Psoas muscle (tissue), 8 donors: Measurements from ENCODE around the gene GNB3. TPM values are rescaled to one million over a fixed set of nuclear protein-coding genes. Genes with fewer than 3 reads are reported as not detected.
"Not testable (repeated sequence)": the region's sequence is repeated elsewhere in the genome, so short reads cannot be mapped to it uniquely, and the experiment has no call there.

ENCODE experiments used
- ATAC-seq, 4 donors: fragments of 200-7000 bp; cut with Tn5 transposase; one replicate each; pipeline ENCODE4 v1.9.1; 2020; ENCODE audit warnings: moderate library complexity in 3 of 4, mild to moderate bottlenecking in 2 of 4
- DNase-seq, 2 donors: peaks; one replicate each; pipeline ENCODE4 v3.0.0-alpha.2; 2020
- H3K27ac ChIP-seq: fragments of 200-600 bp; one replicate; pipeline ENCODE4 v1.8.0; 2022
- H3K27me3 ChIP-seq, 3 donors: fragments of 200-600 bp in 1 of 3; one replicate each; pipeline versions ENCODE4 v1.6.1 to v1.8.0; 2013 to 2022; ENCODE audit warnings: low read length in 2 of 3, mild to moderate bottlenecking in 2 of 3, moderate library complexity in 1 of 3; ENCODE audit not compliant: insufficient read depth in 3 of 3
- H3K36me3 ChIP-seq, 2 donors: fragments of 200-600 bp in 1 of 2; one replicate each; pipeline versions ENCODE4 v1.6.1 to v1.8.0; 2013 to 2022; ENCODE audit warnings: low read depth in 1 of 2, mild to moderate bottlenecking in 1 of 2, moderate library complexity in 1 of 2; ENCODE audit not compliant: insufficient read depth in 1 of 2
- H3K4me1 ChIP-seq: fragments of 200-600 bp; one replicate; pipeline ENCODE4 v1.8.0; 2022
- H3K4me3 ChIP-seq: fragments of 200-600 bp; one replicate; pipeline ENCODE4 v1.8.0; 2022; ENCODE audit warnings: mild to moderate bottlenecking
- H3K9me3 ChIP-seq: fragments of 200-600 bp; one replicate; pipeline ENCODE4 v1.8.0; 2022
- WGBS, 3 donors: extraction: QIAGEN DNeasy Blood & Tissue Kit; methylation state at CpG; one replicate each; pipeline versions ENCODE4 v1.1.6 to v1.1.7; 2013; 5-methylcytosine and 5-hydroxymethylcytosine counted together
- intact Hi-C, 2 donors: fragments of 100-400 bp; cut with DNase I; formaldehyde crosslinking; loops; one replicate each; pipeline versions ENCODE4 v1.11.0 to v1.14.2; 2022
- polyA plus RNA-seq, 3 donors: library from polyadenylated mRNA; stranded (reverse); fragments of 200-250 nt; gene quantifications; one replicate each; pipeline ENCODE4 v1.2.3, GENCODE V29; 2013
- total RNA-seq, 4 donors: library from RNA; stranded (reverse); fragmentation: NEBNext Ultra II Directional in 2 of 4; extraction: Animal tissue kit (Norgen Biotek cat#: 25700) in 2 of 4; gene quantifications; one replicate each; pipeline versions ENCODE4 v1.2.1 to v1.2.4, GENCODE V29; 2021 to 2023
- TF ChIP-seq, protein P1 (sequence below): fragments of 200-600 bp; IDR thresholded peaks from one replicate; pipeline ENCODE4 v1.8.0; 2022; ENCODE audit warnings: antibody characterized with exemption
- donor health status: healthy with polysubstance abuse.
- donor health status: DM: no; HTN: no; CAD: no; lungs with moderate emphysema.
- donor health status: Bipolar disorder and iron deficiency.
- donor health status: healthy.
- donor health status: DM: yes; HTN: yes; CAD: no.
- donor health status: DM: no; HTN: no; CAD: no.
- donor health status: DM: no; HTN: no; CAD: no.
- donor health status: DM: yes; HTN: yes; CAD: no.

Gene GNB3
- total and polyA plus RNA-seq, 7 donors, result 0.13 to 0.69 (median 0.30) TPM

DNA sequence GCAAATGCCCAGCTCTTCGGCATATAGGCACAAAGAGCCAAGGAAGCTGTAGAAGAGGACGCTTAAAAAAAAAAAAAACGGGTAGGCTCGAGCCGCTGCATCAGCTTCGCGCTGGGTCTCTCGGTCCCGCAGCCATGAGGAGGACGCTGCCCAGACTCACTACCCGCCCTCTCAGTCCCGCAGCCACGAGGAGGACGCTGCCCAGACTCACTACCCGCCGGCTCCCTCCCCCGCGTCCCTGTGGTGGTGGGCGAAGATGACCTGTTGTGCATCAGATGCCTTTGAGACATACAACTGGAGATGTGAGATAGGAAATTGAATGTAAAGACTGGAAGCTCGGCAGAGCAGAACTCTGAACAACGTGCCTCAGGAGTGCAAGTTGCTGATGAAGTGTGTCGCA lies 43.8 kb downstream of the GNB3 start:
- 72 to 79% (median 75%) methylated on average over 21 to 22 of the region's 22 CpGs for WGBS, 3 donors
- no peaks in the 10 kb centered on the region for H3K9me3 ChIP-seq
- no peaks in the 10 kb centered on the region for H3K4me1 ChIP-seq
- ATAC-seq, result no peak
- H3K27ac ChIP-seq, result no peak overlapping the region
- intact Hi-C loops, result no loop called here
- no peaks in the 10 kb centered on the region for H3K27me3 ChIP-seq
- DNase-seq, result no peak
- H3K36me3 ChIP-seq, result peaks cover 0 to 20% of the 10 kb centered on the region in 2 donors
- no peak overlapping the region for H3K4me3 ChIP-seq
- TF ChIP-seq, protein P1, sequence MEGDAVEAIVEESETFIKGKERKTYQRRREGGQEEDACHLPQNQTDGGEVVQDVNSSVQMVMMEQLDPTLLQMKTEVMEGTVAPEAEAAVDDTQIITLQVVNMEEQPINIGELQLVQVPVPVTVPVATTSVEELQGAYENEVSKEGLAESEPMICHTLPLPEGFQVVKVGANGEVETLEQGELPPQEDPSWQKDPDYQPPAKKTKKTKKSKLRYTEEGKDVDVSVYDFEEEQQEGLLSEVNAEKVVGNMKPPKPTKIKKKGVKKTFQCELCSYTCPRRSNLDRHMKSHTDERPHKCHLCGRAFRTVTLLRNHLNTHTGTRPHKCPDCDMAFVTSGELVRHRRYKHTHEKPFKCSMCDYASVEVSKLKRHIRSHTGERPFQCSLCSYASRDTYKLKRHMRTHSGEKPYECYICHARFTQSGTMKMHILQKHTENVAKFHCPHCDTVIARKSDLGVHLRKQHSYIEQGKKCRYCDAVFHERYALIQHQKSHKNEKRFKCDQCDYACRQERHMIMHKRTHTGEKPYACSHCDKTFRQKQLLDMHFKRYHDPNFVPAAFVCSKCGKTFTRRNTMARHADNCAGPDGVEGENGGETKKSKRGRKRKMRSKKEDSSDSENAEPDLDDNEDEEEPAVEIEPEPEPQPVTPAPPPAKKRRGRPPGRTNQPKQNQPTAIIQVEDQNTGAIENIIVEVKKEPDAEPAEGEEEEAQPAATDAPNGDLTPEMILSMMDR, result no peak

DNA sequence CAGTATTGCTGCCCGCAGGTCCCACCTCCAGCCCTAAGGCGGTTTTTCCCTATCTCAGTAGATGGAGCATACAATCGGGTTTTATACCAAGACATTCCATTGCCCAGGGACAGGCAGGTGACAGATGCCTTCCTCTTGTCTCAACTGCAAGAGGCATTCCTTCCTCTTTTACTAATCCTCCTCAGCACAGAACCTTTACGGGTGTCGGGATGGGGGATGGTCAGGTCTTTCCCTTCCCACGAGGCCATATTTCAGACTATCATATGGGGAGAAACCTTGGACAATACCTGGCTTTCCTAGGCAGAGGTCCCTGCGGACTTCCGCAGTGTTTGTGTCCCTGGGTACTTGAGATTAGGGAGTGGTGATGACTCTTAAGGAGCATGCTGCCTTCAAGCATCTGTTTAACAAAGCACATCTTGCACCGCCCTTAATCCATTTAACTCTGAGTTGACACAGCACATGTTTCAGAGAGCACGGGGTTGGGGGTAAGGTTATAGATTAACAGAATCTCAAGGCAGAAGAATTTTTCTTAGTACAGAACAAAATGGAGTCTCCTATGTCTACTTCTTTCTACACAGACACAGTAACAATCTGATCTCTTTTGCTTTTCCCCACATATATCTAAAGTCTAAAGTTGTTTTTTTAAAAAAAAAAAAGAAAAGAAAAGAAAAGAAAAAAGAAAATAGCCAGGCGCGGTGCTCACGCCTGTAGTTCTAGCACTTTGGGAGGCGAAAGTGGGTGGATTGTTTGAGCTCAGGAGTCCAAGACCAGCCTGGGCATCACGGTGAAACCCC lies 45.7 kb downstream of the GNB3 start:
- H3K4me1 ChIP-seq, ATAC-seq, intact Hi-C loops, H3K9me3 ChIP-seq, H3K27ac ChIP-seq, H3K4me3 ChIP-seq, DNase-seq, H3K27me3 ChIP-seq: not testable (repeated sequence)
- WGBS, 3 donors, result 76 to 79% (median 78%) methylated on average over 12 of the region's 15 CpGs
- peaks cover 0 to 20% of the 10 kb centered on the region in 2 donors for H3K36me3 ChIP-seq

DNA sequence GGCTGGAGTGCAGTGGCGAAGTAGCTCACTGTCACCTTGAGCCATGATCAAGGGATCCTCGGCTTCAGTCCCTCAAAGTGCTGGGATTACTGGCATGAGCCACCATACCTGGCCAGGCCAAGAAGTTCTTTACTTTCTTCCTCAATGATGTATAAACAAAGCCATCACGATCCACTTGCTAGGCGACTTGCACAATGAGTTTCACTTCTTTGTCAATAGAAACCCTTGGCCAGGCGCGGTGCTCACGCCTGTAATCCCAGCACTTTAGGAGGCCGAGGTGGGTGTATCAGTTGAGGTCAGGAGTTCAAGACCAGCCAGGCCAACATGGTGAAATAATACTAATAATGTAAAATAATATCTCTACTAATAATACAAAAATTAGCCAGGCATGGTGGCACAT lies 46.7 kb downstream of the GNB3 start:
- no peaks in the 10 kb centered on the region for H3K9me3 ChIP-seq
- WGBS, 3 donors, result 85 to 91% (median 88%) methylated on average over 8 of the region's 8 CpGs
- ATAC-seq (no peak), DNase-seq (no peak)
- TF ChIP-seq, protein P1, result no peak
- intact Hi-C loops, result no loop called here
- no peak overlapping the region for H3K27ac ChIP-seq
- no peak overlapping the region for H3K4me3 ChIP-seq
- H3K4me1 ChIP-seq, result no peaks in the 10 kb centered on the region
- no peaks in the 10 kb centered on the region for H3K27me3 ChIP-seq
- peaks cover 0 to 20% of the 10 kb centered on the region in 2 donors for H3K36me3 ChIP-seq

GRCh38 chr12:6888360-6888759 lies 47.6 kb downstream of the GNB3 start:
- Histone ChIP-seq H3K4me3 (no peak overlapping the region), H3K36me3 (peaks cover 0 to 20% of the 10 kb centered on the region in 2 donors), H3K4me1 (no peaks in the 10 kb centered on the region), H3K9me3 (no peaks in the 10 kb centered on the region), H3K27ac (no peak overlapping the region), H3K27me3 (no peaks in the 10 kb centered on the region)
- intact Hi-C loops, result no loop called here
- DNase-seq (no peak), ATAC-seq (no peak)
- TF ChIP-seq, protein P1, result no peak
- 88 to 96% (median 94%) methylated on average over 2 of the region's 2 CpGs for WGBS, 3 donors

DNA sequence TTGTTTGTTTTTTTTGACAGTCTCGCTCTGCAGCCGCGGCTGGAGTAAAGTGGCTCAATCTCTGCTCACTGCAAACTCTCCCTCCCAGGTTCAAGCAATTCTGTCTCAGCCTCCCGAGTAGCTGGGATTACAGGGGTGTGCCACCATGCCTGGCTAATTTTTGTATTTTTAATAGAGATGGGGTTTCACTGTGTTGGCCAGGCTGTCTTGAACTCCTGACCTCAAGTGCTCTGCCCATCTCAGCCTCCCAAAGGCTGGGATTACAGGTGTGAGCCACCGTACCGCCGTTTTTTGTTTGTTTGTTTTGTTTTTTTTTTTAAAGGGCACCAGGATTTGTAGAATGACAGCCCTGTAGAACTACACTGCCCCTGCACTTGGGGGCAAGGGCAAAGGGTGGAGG lies 48.1 kb downstream of the GNB3 start:
- H3K4me3 ChIP-seq, H3K27me3 ChIP-seq, ATAC-seq, intact Hi-C loops, H3K27ac ChIP-seq, H3K4me1 ChIP-seq, DNase-seq, H3K9me3 ChIP-seq: not testable (repeated sequence)
- WGBS, 3 donors, result 77 to 81% (median 78%) methylated on average over 7 of the region's 7 CpGs
- peaks cover 0 to 17% of the 10 kb centered on the region in 2 donors for H3K36me3 ChIP-seq

GRCh38 chr12:6889775-6890573 lies 49.2 kb downstream of the GNB3 start:
- H3K9me3 ChIP-seq, intact Hi-C loops, ATAC-seq, H3K36me3 ChIP-seq, DNase-seq, H3K27me3 ChIP-seq, H3K4me1 ChIP-seq: not testable (repeated sequence)
- Histone ChIP-seq H3K4me3 (peak overlapping the region; percentile 68), H3K27ac (peak overlapping the region; percentile 81)
- 93 to 95% (median 95%) methylated on average over 21 of the region's 21 CpGs for WGBS, 3 donors
